Measurements from ENCODE around the gene CNOT9. TPM values are rescaled to one million over a fixed set of nuclear protein-coding genes. Genes with fewer than 3 reads are reported as not detected.
A peak's percentile ranks its signal among the peaks of the same experiment; 100 is the strongest.

CNOT9 gene
- total and polyA plus RNA-seq, 10 of the 15 experiments (the other 5 are each of a cell fraction or from before 2014, with no cell fraction given) = 51.0 to 172 (median 98.2) TPM

DNA sequence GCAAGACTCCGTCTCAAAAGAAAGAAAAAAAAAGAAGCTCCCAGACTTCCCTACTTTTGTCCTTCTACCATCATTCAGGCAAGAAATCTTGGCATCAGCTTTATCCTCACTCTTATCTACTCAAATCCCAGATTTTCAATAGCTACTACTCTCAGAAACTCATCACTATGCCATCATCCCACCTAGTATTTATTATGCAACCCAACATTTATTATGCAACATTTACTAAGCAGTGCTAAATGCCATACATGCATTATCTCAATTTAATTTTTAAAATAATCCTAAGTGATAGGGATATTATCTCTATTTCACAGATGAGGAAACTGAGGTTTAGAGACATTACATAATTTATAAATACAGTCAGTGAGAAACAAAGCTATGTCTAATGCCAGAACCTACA lies 4.6 kb upstream of the CNOT9 start (continued):
- TF ChIP-seq, protein P1, sequence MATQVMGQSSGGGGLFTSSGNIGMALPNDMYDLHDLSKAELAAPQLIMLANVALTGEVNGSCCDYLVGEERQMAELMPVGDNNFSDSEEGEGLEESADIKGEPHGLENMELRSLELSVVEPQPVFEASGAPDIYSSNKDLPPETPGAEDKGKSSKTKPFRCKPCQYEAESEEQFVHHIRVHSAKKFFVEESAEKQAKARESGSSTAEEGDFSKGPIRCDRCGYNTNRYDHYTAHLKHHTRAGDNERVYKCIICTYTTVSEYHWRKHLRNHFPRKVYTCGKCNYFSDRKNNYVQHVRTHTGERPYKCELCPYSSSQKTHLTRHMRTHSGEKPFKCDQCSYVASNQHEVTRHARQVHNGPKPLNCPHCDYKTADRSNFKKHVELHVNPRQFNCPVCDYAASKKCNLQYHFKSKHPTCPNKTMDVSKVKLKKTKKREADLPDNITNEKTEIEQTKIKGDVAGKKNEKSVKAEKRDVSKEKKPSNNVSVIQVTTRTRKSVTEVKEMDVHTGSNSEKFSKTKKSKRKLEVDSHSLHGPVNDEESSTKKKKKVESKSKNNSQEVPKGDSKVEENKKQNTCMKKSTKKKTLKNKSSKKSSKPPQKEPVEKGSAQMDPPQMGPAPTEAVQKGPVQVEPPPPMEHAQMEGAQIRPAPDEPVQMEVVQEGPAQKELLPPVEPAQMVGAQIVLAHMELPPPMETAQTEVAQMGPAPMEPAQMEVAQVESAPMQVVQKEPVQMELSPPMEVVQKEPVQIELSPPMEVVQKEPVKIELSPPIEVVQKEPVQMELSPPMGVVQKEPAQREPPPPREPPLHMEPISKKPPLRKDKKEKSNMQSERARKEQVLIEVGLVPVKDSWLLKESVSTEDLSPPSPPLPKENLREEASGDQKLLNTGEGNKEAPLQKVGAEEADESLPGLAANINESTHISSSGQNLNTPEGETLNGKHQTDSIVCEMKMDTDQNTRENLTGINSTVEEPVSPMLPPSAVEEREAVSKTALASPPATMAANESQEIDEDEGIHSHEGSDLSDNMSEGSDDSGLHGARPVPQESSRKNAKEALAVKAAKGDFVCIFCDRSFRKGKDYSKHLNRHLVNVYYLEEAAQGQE (IDR thresholded peaks at IDR 0.05; ENCODE audit: low read depth, low read length) = no peak

DNA sequence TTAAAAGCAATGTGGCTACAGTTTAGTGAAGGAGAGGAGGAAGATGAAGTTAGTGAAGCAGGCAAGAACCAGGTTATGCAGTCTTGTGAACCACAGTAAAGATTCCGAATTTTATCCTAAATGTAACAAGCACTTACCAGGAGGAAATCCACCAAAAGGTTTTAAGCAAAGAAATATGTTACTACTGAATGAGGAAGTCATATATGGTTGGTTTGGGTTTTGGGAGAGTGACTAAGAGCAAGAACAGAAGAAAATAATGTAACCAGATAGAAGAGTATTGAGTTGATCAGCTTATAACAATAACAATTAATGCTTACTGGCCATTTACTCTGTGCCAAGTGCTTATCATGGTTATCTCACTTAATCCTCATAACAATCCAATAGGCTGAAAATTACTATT lies 2.3 kb upstream of the CNOT9 start:
- peak; percentile 13 for FAIRE-seq
- H3K27me3 ChIP-seq (replicated peaks in 1 of 2; ENCODE audit: control insufficient read depth in 2 of 2, insufficient read depth in 2 of 2, low read length in 1 of 2) = no peaks in the 10 kb centered on the region
- in situ Hi-C loops (cut with MboI) (no loop called here), intact Hi-C loops (cut with micrococcal nuclease; ENCODE audit: unreplicated experiment) (loop anchor here (5.0 kb wide), 2 partner anchors 49 to 294 kb away; partner anchors contain the start of genes AAMP and PNKD)
- 100% methylated on average over 1 of the region's 1 CpG for whole genome bisulfite sequencing (ENCODE audit: insufficient coverage, insufficient replicate concordance, low lambda C conversion rate, missing lambda C conversion rate)
- H2AFZ ChIP-seq (ENCODE audit: control insufficient read depth, low read depth, low read length) = no peak overlapping the region
- H3K4me1 ChIP-seq (ENCODE audit: control insufficient read depth, insufficient read depth, low read length) = peaks cover 8% of the 10 kb centered on the region; the same call in 1 of the 2 replicates
- H3K4me3 ChIP-seq = peak overlapping the region; percentile 95; the same call in 1 of the 2 replicates
- ChIA-PET RAD21 (ENCODE audit: unreplicated experiment) (no interaction called here), CTCF (interaction anchor here (1.0 to 1.1 kb wide), 2 partner anchors 12 to 37 kb away, joined by 3 read pairs; no protein-coding TSS in a partner anchor), SMC1A (ENCODE audit: uncharacterized antibody, unreplicated experiment) (interaction anchor here (0.6 kb wide), 2 partner anchors 57 to 271 kb away, joined by 3 to 4 read pairs; no protein-coding TSS in a partner anchor), POLR2A (interaction anchor here (0.5 kb wide), 1 partner anchor 8 kb away, joined by 3 read pairs; no protein-coding TSS in a partner anchor)
- no peak for ATAC-seq
- no peak overlapping the region; the same call in 1 of the 2 replicates for H3K9ac ChIP-seq (ENCODE audit: control insufficient read depth, insufficient read depth, low read length)
- peaks cover 0 to 3% of the 10 kb centered on the region in 2 experiments; a peak in 1 of 4 replicates for H3K36me3 ChIP-seq (ENCODE audit: control insufficient read depth in 2 of 2, insufficient read depth in 2 of 2, low read length in 1 of 2)
- H3K4me2 ChIP-seq (ENCODE audit: control insufficient read depth, insufficient read depth) = peak overlapping the region; percentile 36
- peak overlapping the region; percentile 20; the same call in 1 of the 2 replicates for H3K27ac ChIP-seq (ENCODE audit: control insufficient read depth, insufficient read depth)
- no peak for DNase-seq (ENCODE audit: low read depth, low spot score)
- BruUV-seq (replicated peaks) = no TSS peak
- H3K79me2 ChIP-seq (ENCODE audit: control insufficient read depth, insufficient read depth, low read length) = peaks cover 80% of the 10 kb centered on the region
- H3K9me3 ChIP-seq (replicated peaks; ENCODE audit: control insufficient read depth, insufficient read depth, low read length) = no peaks in the 10 kb centered on the region
- peak; percentile 73; the same call in 1 of the 2 replicates for TF ChIP-seq SPI1 (IDR thresholded peaks at IDR 0.05; ENCODE audit: borderline replicate concordance, insufficient read depth, low read depth, low read length)
- no peak for TF ChIP-seq CBX3 (IDR thresholded peaks at IDR 0.05; ENCODE audit: borderline replicate concordance, low read depth)
- no peaks in the 10 kb centered on the region for H4K20me1 ChIP-seq (ENCODE audit: control insufficient read depth, insufficient read depth)

All from GM12878 (cell line).